ENCODE results near the gene INSYN2B. TPM values are rescaled to one million over a fixed set of nuclear protein-coding genes. Genes with fewer than 3 reads are reported as not detected.
"Not testable (repeated sequence)": the region's sequence is repeated elsewhere in the genome, so short reads cannot be mapped to it uniquely, and the experiment has no call there.

Gene INSYN2B
- total and polyA plus RNA-seq, 2 experiments from 2014 or later: 1.5 TPM; not detected in 1

GRCh38 chr5:169838688-169839087 is 141.6 kb downstream of the INSYN2B start:
- Histone ChIP-seq H3K27ac (no peak overlapping the region), H3K4me3 (no peak overlapping the region), H4K20me1 (ENCODE audit: insufficient read depth, poor library complexity, severe bottlenecking) (no peaks in the 10 kb centered on the region), H3K9me2 (replicated peaks; ENCODE audit: insufficient read depth) (no peaks in the 10 kb centered on the region), H2AFZ (no peak overlapping the region), H3K9me3 (ENCODE audit: low read depth) (no peaks in the 10 kb centered on the region), H3K4me1 (ENCODE audit: insufficient read depth) (no peaks in the 10 kb centered on the region), H3K79me2 (no peaks in the 10 kb centered on the region), H3K4me2 (no peak overlapping the region), H3K27me3 (peaks cover 10% of the 10 kb centered on the region), H3K36me3 (replicated peaks; ENCODE audit: insufficient read depth, low read depth) (no peaks in the 10 kb centered on the region)
- TF ChIP-seq EZH2phosphoT487 (IDR thresholded peaks at IDR 0.05; ENCODE audit: low read depth, severe bottlenecking, unreplicated experiment) (no peak), CTCF (IDR thresholded peaks at IDR 0.05; ENCODE audit: poor library complexity) (no peak), EZH2 (IDR thresholded peaks at IDR 0.05; ENCODE audit: borderline replicate concordance) (no peak)
- 93% methylated on average over 3 of the region's 3 CpGs for WGBS (ENCODE audit: low lambda C conversion rate, missing lambda C conversion rate)
- no peak for DNase-seq (ENCODE audit: low spot score)

GRCh38 chr5:169837686-169838085 is 142.6 kb downstream of the INSYN2B start:
- no peak overlapping the region for H2AFZ ChIP-seq
- H3K36me3 ChIP-seq (replicated peaks; ENCODE audit: insufficient read depth, low read depth): no peaks in the 10 kb centered on the region
- no peaks in the 10 kb centered on the region for H3K9me3 ChIP-seq (ENCODE audit: low read depth)
- no peaks in the 10 kb centered on the region for H3K9me2 ChIP-seq (replicated peaks; ENCODE audit: insufficient read depth)
- H3K4me2 ChIP-seq: no peak overlapping the region
- no peak for TF ChIP-seq CTCF (IDR thresholded peaks at IDR 0.05; ENCODE audit: poor library complexity)
- TF ChIP-seq EZH2 (IDR thresholded peaks at IDR 0.05; ENCODE audit: borderline replicate concordance): no peak
- H3K4me3 ChIP-seq: no peak overlapping the region
- H3K79me2 ChIP-seq: no peaks in the 10 kb centered on the region
- no peak for DNase-seq (ENCODE audit: low spot score)
- H3K27ac ChIP-seq: no peak overlapping the region
- H3K27me3 ChIP-seq: peaks cover 10% of the 10 kb centered on the region
- no peaks in the 10 kb centered on the region for H3K4me1 ChIP-seq (ENCODE audit: insufficient read depth)
- no peaks in the 10 kb centered on the region for H4K20me1 ChIP-seq (ENCODE audit: insufficient read depth, poor library complexity, severe bottlenecking)

- no peak overlapping the region for H3K4me2 ChIP-seq
- 55% methylated on average over 3 of the region's 3 CpGs for WGBS (ENCODE audit: low lambda C conversion rate, missing lambda C conversion rate)
- no peaks in the 10 kb centered on the region for H3K9me2 ChIP-seq (replicated peaks; ENCODE audit: insufficient read depth)
- no peaks in the 10 kb centered on the region for H3K9me3 ChIP-seq (ENCODE audit: low read depth)
- H3K4me1 ChIP-seq (ENCODE audit: insufficient read depth): no peaks in the 10 kb centered on the region
- no peaks in the 10 kb centered on the region for H3K36me3 ChIP-seq (replicated peaks; ENCODE audit: insufficient read depth, low read depth)
- DNase-seq (ENCODE audit: low spot score): no peak
- no peaks in the 10 kb centered on the region for H4K20me1 ChIP-seq (ENCODE audit: insufficient read depth, poor library complexity, severe bottlenecking)
- no peak overlapping the region for H2AFZ ChIP-seq
- H3K27ac ChIP-seq: no peak overlapping the region
- TF ChIP-seq EZH2 (IDR thresholded peaks at IDR 0.05; ENCODE audit: borderline replicate concordance): no peak
- no peak for TF ChIP-seq CTCF (IDR thresholded peaks at IDR 0.05; ENCODE audit: poor library complexity)
- TF ChIP-seq EZH2phosphoT487 (IDR thresholded peaks at IDR 0.05; ENCODE audit: low read depth, severe bottlenecking, unreplicated experiment): no peak
- no peak overlapping the region for H3K4me3 ChIP-seq
- peaks cover 10% of the 10 kb centered on the region for H3K27me3 ChIP-seq
- no peaks in the 10 kb centered on the region for H3K79me2 ChIP-seq
Observed at GRCh38 chr5:169836835-169837536, 143.3 kb downstream of the INSYN2B start.

GRCh38 chr5:169834540-169834939 is 145.8 kb downstream of the INSYN2B start:
- not testable (repeated sequence) for DNase-seq (ENCODE audit: low spot score); H4K20me1 ChIP-seq (ENCODE audit: insufficient read depth, poor library complexity, severe bottlenecking); H3K9me3 ChIP-seq (ENCODE audit: low read depth); H3K4me1 ChIP-seq (ENCODE audit: insufficient read depth); H3K27me3 ChIP-seq; H3K27ac ChIP-seq; H3K79me2 ChIP-seq; H3K36me3 ChIP-seq (replicated peaks; ENCODE audit: insufficient read depth, low read depth); H2AFZ ChIP-seq; H3K4me2 ChIP-seq; H3K4me3 ChIP-seq; H3K9me2 ChIP-seq (replicated peaks; ENCODE audit: insufficient read depth)
- 74% methylated on average over 1 of the region's 1 CpG for WGBS (ENCODE audit: low lambda C conversion rate, missing lambda C conversion rate)

GRCh38 chr5:169833681-169834292 is 146.5 kb downstream of the INSYN2B start:
- H2AFZ ChIP-seq; H3K27ac ChIP-seq; H3K4me2 ChIP-seq; H3K9me2 ChIP-seq (replicated peaks; ENCODE audit: insufficient read depth); H3K79me2 ChIP-seq; H4K20me1 ChIP-seq (ENCODE audit: insufficient read depth, poor library complexity, severe bottlenecking); H3K4me1 ChIP-seq (ENCODE audit: insufficient read depth); H3K36me3 ChIP-seq (replicated peaks; ENCODE audit: insufficient read depth, low read depth); H3K27me3 ChIP-seq; H3K4me3 ChIP-seq; H3K9me3 ChIP-seq (ENCODE audit: low read depth): not testable (repeated sequence)
- WGBS (ENCODE audit: low lambda C conversion rate, missing lambda C conversion rate): 93% methylated on average over 2 of the region's 2 CpGs
- peak; percentile 25 for DNase-seq (ENCODE audit: low spot score)

Measured in hepatocyte (in vitro differentiated cells).